Tibial nerve (tissue), 3 donors: Measurements from ENCODE around the gene CAMTA1.

Experiments
- CTCF ChIP-seq, 5 experiments: fragments of 200-600 bp in 3 of 5; fragments of 450-650 bp in 2 of 5; sonication (generic) in 3 of 5; IDR thresholded peaks; one replicate each; pipeline ENCODE4 v1.5.1; 2016 to 2019; ENCODE audit warnings: antibody characterized with exemption in 5 of 5, mild to moderate bottlenecking in 3 of 5, moderate library complexity in 2 of 5
- POLR2A ChIP-seq, 2 donors: fragments of 450-650 bp; IDR thresholded peaks; one replicate each; pipeline ENCODE4 v1.6.1; 2017; ENCODE audit warnings: antibody characterized with exemption in 2 of 2, mild to moderate bottlenecking in 2 of 2, moderate library complexity in 2 of 2

- TF ChIP-seq CTCF (IDR thresholded peaks at IDR 0.05), result no peak
- no peak for TF ChIP-seq POLR2A (IDR thresholded peaks at IDR 0.05)
Observed at GRCh38 chr1:6864166-6864565, 78.9 kb downstream of the CAMTA1 start.
